Measurements from ENCODE around the gene EIF2B5.

GRCh38 chr3:184169896-184170875, 35.0 kb downstream of the EIF2B5 start:
- TF ChIP-seq CTCF (IDR thresholded peaks at IDR 0.05) (no peak), POLR2A (IDR thresholded peaks at IDR 0.05) (no peak)
